ENCODE measurements around the gene CA6.

- TF ChIP-seq CTCF (conservative IDR thresholded peaks at IDR 0.05; ENCODE audit: low read length) = no peak
- no peak for TF ChIP-seq EZH2phosphoT487 (IDR thresholded peaks at IDR 0.05; ENCODE audit: borderline replicate concordance, low read depth, low read length)
These were observed 42.9 kb upstream of the CA6 start for GRCh38 chr1:8902765-8903164.
